Measurements from ENCODE around the gene ATP5MK. TPM values are rescaled to one million over a fixed set of nuclear protein-coding genes. Genes with fewer than 3 reads are reported as not detected.

The ATP5MK gene
- total and polyA plus RNA-seq, 2 experiments from 2014 or later: 197 to 566 TPM

- DNase-seq: no peak
- Histone ChIP-seq H2AFZ (no peak overlapping the region), H3K9me2 (ENCODE audit: insufficient read depth) (no peaks in the 10 kb centered on the region), H3K27ac (no peak overlapping the region), H4K20me1 (ENCODE audit: insufficient read depth) (no peaks in the 10 kb centered on the region), H3K4me1 (ENCODE audit: insufficient read depth) (no peaks in the 10 kb centered on the region), H3K9me3 (ENCODE audit: low read depth) (no peaks in the 10 kb centered on the region), H3K9ac (no peak overlapping the region), H3K4me2 (ENCODE audit: unreplicated experiment) (no peak overlapping the region), H3K27me3 (replicated peaks; ENCODE audit: insufficient read depth) (no peaks in the 10 kb centered on the region), H3K4me3 (no peak overlapping the region), H3F3A (ENCODE audit: insufficient read depth) (no peaks in the 10 kb centered on the region), H3K79me2 (ENCODE audit: insufficient read depth) (no peaks in the 10 kb centered on the region; the same call in none of the 2 replicates), H3K36me3 (ENCODE audit: low read depth) (peaks cover 70% of the 10 kb centered on the region)
- in situ Hi-C loops (cut with MboI): no loop called here
- 81 to 88% methylated on average over 5 of the region's 5 CpGs for WGBS, 2 experiments (ENCODE audit: low coverage in 1 of 2, low lambda C conversion rate in 2 of 2, missing lambda C conversion rate in 2 of 2)
- no peak for TF ChIP-seq EZH2phosphoT487 (IDR thresholded peaks at IDR 0.05; ENCODE audit: insufficient read depth, low read depth)
- TF ChIP-seq EZH2 (IDR thresholded peaks at IDR 0.05; ENCODE audit: insufficient read depth, poor library complexity, severe bottlenecking): no peak
Measured at GRCh38 chr10:103428989-103429643, 32.8 kb upstream of the ATP5MK start.

GRCh38 chr10:103427866-103428265 lies 31.6 kb upstream of the ATP5MK start:
- Histone ChIP-seq H3K4me2 (ENCODE audit: unreplicated experiment) (no peak overlapping the region), H2AFZ (no peak overlapping the region), H3K36me3 (ENCODE audit: low read depth) (peaks cover 77% of the 10 kb centered on the region), H3K9ac (no peak overlapping the region), H3K27me3 (replicated peaks; ENCODE audit: insufficient read depth) (no peaks in the 10 kb centered on the region), H3K9me3 (ENCODE audit: low read depth) (no peaks in the 10 kb centered on the region), H4K20me1 (ENCODE audit: insufficient read depth) (no peaks in the 10 kb centered on the region), H3F3A (ENCODE audit: insufficient read depth) (no peaks in the 10 kb centered on the region), H3K27ac (no peak overlapping the region), H3K4me1 (ENCODE audit: insufficient read depth) (no peaks in the 10 kb centered on the region), H3K4me3 (no peak overlapping the region), H3K9me2 (ENCODE audit: insufficient read depth) (no peaks in the 10 kb centered on the region), H3K79me2 (ENCODE audit: insufficient read depth) (no peaks in the 10 kb centered on the region; the same call in none of the 2 replicates)
- no peak for DNase-seq
- TF ChIP-seq EZH2phosphoT487 (IDR thresholded peaks at IDR 0.05; ENCODE audit: insufficient read depth, low read depth) (no peak), EZH2 (IDR thresholded peaks at IDR 0.05; ENCODE audit: insufficient read depth, poor library complexity, severe bottlenecking) (no peak)
- 86 to 93% methylated on average over 9 of the region's 9 CpGs for WGBS, 2 experiments (ENCODE audit: low coverage in 1 of 2, low lambda C conversion rate in 2 of 2, missing lambda C conversion rate in 2 of 2)
- in situ Hi-C loops (cut with MboI): no loop called here

- TF ChIP-seq EZH2 (IDR thresholded peaks at IDR 0.05; ENCODE audit: insufficient read depth, poor library complexity, severe bottlenecking) (no peak), EZH2phosphoT487 (IDR thresholded peaks at IDR 0.05; ENCODE audit: insufficient read depth, low read depth) (no peak)
- H3K9ac ChIP-seq: no peak overlapping the region
- no peaks in the 10 kb centered on the region for H3K27me3 ChIP-seq (replicated peaks; ENCODE audit: insufficient read depth)
- no peak overlapping the region for H3K4me3 ChIP-seq
- no peaks in the 10 kb centered on the region for H3K9me2 ChIP-seq (ENCODE audit: insufficient read depth)
- H4K20me1 ChIP-seq (ENCODE audit: insufficient read depth): no peaks in the 10 kb centered on the region
- no peak overlapping the region for H3K4me2 ChIP-seq (ENCODE audit: unreplicated experiment)
- no peaks in the 10 kb centered on the region for H3K4me1 ChIP-seq (ENCODE audit: insufficient read depth)
- in situ Hi-C loops (cut with MboI): no loop called here
- peaks cover 66% of the 10 kb centered on the region for H3K36me3 ChIP-seq (ENCODE audit: low read depth)
- H3K79me2 ChIP-seq (ENCODE audit: insufficient read depth): no peaks in the 10 kb centered on the region; the same call in none of the 2 replicates
- no peak overlapping the region for H3K27ac ChIP-seq
- no peak for DNase-seq
- WGBS, 2 experiments (ENCODE audit: low coverage in 1 of 2, low lambda C conversion rate in 2 of 2, missing lambda C conversion rate in 2 of 2): 65 to 73% methylated on average over 5 of the region's 5 CpGs
- no peak overlapping the region for H2AFZ ChIP-seq
- no peaks in the 10 kb centered on the region for H3K9me3 ChIP-seq (ENCODE audit: low read depth)
- no peaks in the 10 kb centered on the region for H3F3A ChIP-seq (ENCODE audit: insufficient read depth)
Measured at GRCh38 chr10:103423748-103424147, 27.5 kb upstream of the ATP5MK start.

- Histone ChIP-seq H3K4me3 (no peak overlapping the region), H3K27ac (no peak overlapping the region), H3K4me2 (ENCODE audit: unreplicated experiment) (no peak overlapping the region), H3K9ac (no peak overlapping the region), H3K79me2 (ENCODE audit: insufficient read depth) (0 out of 2 replicates have a peak, but pooled peaks cover 5% of the 10 kb centered on the region), H2AFZ (no peak overlapping the region), H3K4me1 (ENCODE audit: insufficient read depth) (no peaks in the 10 kb centered on the region), H3K36me3 (ENCODE audit: low read depth) (peaks cover 65% of the 10 kb centered on the region), H3K9me3 (ENCODE audit: low read depth) (no peaks in the 10 kb centered on the region), H3K27me3 (replicated peaks; ENCODE audit: insufficient read depth) (no peaks in the 10 kb centered on the region), H3F3A (ENCODE audit: insufficient read depth) (0 out of 2 replicates have a peak, but pooled peaks cover 10% of the 10 kb centered on the region), H3K9me2 (ENCODE audit: insufficient read depth) (no peaks in the 10 kb centered on the region), H4K20me1 (ENCODE audit: insufficient read depth) (no peaks in the 10 kb centered on the region)
- TF ChIP-seq EZH2 (IDR thresholded peaks at IDR 0.05; ENCODE audit: insufficient read depth, poor library complexity, severe bottlenecking): no peak
- no peak for TF ChIP-seq EZH2phosphoT487 (IDR thresholded peaks at IDR 0.05; ENCODE audit: insufficient read depth, low read depth)
- WGBS, 2 experiments (ENCODE audit: low coverage in 1 of 2, low lambda C conversion rate in 2 of 2, missing lambda C conversion rate in 2 of 2): 93 to 94% methylated on average over 4 of the region's 4 CpGs
- no peak for DNase-seq
- in situ Hi-C loops (cut with MboI): loop anchor here (10.0 kb wide), 1 partner anchor 66 kb away; no protein-coding TSS in a partner anchor
Measured at GRCh38 chr10:103419101-103419500, 22.8 kb upstream of the ATP5MK start.
